ENCODE results near the gene SYPL1.

GRCh38 chr7:106101726-106102125, 10.4 kb downstream of the SYPL1 start:
- TF ChIP-seq CTCF (IDR thresholded peaks at IDR 0.05) = no peak
- TF ChIP-seq POLR2A (IDR thresholded peaks at IDR 0.05) = no peak
- no peak for TF ChIP-seq POLR2AphosphoS5 (IDR thresholded peaks at IDR 0.05)

All from prostate gland (tissue), 2 donors.